ENCODE measurements around the gene PGAP6. TPM values are rescaled to one million over a fixed set of nuclear protein-coding genes. Genes with fewer than 3 reads are reported as not detected.

Gene PGAP6
- 56.0 and 71.1 TPM in 2 replicates for total RNA-seq (ENCODE audit: low replicate concordance)
- long read RNA-seq, partial matches to known transcripts: 8 of 8 reads
- long read RNA-seq, other reads (novel, unspliced or antisense): 0 of 8 reads

- Mint-ChIP-seq H3K4me3 (peak within 1 kb of the TSS; percentile 85), H3K27ac (peak within 1 kb of the TSS; percentile 97), H3K36me3 (no peaks in the 10 kb centered on the region), H3K9me3 (no peaks in the 10 kb centered on the region), H3K4me1 (ENCODE audit: unreplicated experiment) (peaks cover 18% of the 10 kb centered on the region), H3K27me3 (peaks cover 5% of the 10 kb centered on the region)
- no peak for TF ChIP-seq CTCF (conservative IDR thresholded peaks at IDR 0.05)
- no peak for DNase-seq (ENCODE audit: extremely low spot score, unreplicated experiment)
These were observed at the start of gene PGAP6 for GRCh38 chr16:381789-382717. Gene PGAP6 (minus strand): TSS chr16:381978. CDS start chr16:381821, 157 bp downstream.

GRCh38 chr16:430904-431303, 49.1 kb upstream of the PGAP6 start:
- H3K36me3 Mint-ChIP-seq: peaks cover 19% of the 10 kb centered on the region
- no peak for TF ChIP-seq CTCF (conservative IDR thresholded peaks at IDR 0.05)
- peaks cover 29% of the 10 kb centered on the region for H3K4me1 Mint-ChIP-seq (ENCODE audit: unreplicated experiment)
- no peak overlapping the region for H3K27ac Mint-ChIP-seq
- no peak for DNase-seq (ENCODE audit: extremely low spot score, unreplicated experiment)
- H3K9me3 Mint-ChIP-seq: no peaks in the 10 kb centered on the region
- no peak overlapping the region for H3K4me3 Mint-ChIP-seq
- H3K27me3 Mint-ChIP-seq: no peaks in the 10 kb centered on the region

DNA sequence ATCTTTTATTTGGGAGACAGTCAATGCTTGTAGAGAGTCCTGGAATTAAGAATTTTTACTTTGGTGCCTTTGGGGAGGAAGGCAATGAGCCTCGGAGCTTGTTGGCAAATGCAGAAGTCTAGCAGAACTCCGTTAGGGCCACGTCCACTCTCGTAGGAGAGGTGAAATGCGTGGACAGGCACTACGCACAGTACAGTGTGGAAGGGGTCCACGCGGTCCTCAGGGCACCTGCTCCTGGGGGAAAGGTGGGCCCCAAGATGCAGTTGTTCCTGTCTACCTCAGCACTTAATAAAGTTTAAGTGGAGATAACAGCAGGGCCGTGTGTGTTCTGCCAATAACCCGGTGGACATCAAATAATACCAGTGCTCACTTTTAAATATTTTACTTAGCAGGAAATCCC, 45.5 kb upstream of the PGAP6 start:
- no peak for DNase-seq (ENCODE audit: extremely low spot score, unreplicated experiment)
- Mint-ChIP-seq H3K27me3 (peaks cover 14% of the 10 kb centered on the region), H3K9me3 (no peaks in the 10 kb centered on the region), H3K36me3 (peaks cover 9% of the 10 kb centered on the region), H3K4me3 (peak overlapping the region; percentile 88), H3K27ac (peak overlapping the region; percentile 87), H3K4me1 (ENCODE audit: unreplicated experiment) (peaks cover 29% of the 10 kb centered on the region)
- no peak for TF ChIP-seq CTCF (conservative IDR thresholded peaks at IDR 0.05)

GRCh38 chr16:426906-427249, 45.1 kb upstream of the PGAP6 start:
- H3K4me1 Mint-ChIP-seq (ENCODE audit: unreplicated experiment): peaks cover 29% of the 10 kb centered on the region
- peak overlapping the region; percentile 87 for H3K27ac Mint-ChIP-seq
- H3K9me3 Mint-ChIP-seq: no peaks in the 10 kb centered on the region
- H3K27me3 Mint-ChIP-seq: peaks cover 14% of the 10 kb centered on the region
- peaks cover 9% of the 10 kb centered on the region for H3K36me3 Mint-ChIP-seq
- H3K4me3 Mint-ChIP-seq: peak overlapping the region; percentile 88
- no peak for DNase-seq (ENCODE audit: extremely low spot score, unreplicated experiment)
- no peak for TF ChIP-seq CTCF (conservative IDR thresholded peaks at IDR 0.05)

- H3K27ac Mint-ChIP-seq: peak overlapping the region; percentile 87
- peaks cover 29% of the 10 kb centered on the region for H3K4me1 Mint-ChIP-seq (ENCODE audit: unreplicated experiment)
- TF ChIP-seq CTCF (conservative IDR thresholded peaks at IDR 0.05): no peak
- H3K9me3 Mint-ChIP-seq: no peaks in the 10 kb centered on the region
- H3K4me3 Mint-ChIP-seq: peak overlapping the region; percentile 88
- no peak for DNase-seq (ENCODE audit: extremely low spot score, unreplicated experiment)
- H3K27me3 Mint-ChIP-seq: peaks cover 14% of the 10 kb centered on the region
- peaks cover 9% of the 10 kb centered on the region for H3K36me3 Mint-ChIP-seq
These were observed 44.5 kb upstream of the PGAP6 start for GRCh38 chr16:426115-426905.
